ENCODE results near the gene RGL2.
"Not testable (repeated sequence)": the region's sequence is repeated elsewhere in the genome, so short reads cannot be mapped to it uniquely, and the experiment has no call there.

DNA sequence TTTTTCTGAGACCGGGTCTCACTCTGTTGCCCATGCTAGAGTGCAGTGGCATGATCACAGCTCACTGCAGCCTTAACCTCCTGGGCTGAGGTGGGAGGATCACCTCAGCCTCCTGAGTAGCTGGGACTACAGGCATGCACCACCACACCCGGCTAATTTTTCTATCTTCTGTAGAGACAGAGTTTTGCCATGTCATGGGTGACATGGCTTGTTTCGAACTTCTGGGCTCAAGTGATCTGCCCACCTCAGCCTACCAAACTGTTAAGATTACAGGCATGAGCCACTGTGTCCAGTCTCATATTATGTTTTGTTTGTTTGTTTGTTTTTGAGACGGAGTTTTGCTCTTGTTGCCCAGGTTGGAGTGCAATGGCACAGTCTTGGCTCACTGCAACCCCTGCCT lies 13.5 kb downstream of the RGL2 start:
- TF ChIP-seq, protein P1, sequence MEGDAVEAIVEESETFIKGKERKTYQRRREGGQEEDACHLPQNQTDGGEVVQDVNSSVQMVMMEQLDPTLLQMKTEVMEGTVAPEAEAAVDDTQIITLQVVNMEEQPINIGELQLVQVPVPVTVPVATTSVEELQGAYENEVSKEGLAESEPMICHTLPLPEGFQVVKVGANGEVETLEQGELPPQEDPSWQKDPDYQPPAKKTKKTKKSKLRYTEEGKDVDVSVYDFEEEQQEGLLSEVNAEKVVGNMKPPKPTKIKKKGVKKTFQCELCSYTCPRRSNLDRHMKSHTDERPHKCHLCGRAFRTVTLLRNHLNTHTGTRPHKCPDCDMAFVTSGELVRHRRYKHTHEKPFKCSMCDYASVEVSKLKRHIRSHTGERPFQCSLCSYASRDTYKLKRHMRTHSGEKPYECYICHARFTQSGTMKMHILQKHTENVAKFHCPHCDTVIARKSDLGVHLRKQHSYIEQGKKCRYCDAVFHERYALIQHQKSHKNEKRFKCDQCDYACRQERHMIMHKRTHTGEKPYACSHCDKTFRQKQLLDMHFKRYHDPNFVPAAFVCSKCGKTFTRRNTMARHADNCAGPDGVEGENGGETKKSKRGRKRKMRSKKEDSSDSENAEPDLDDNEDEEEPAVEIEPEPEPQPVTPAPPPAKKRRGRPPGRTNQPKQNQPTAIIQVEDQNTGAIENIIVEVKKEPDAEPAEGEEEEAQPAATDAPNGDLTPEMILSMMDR (IDR thresholded peaks at IDR 0.05), result not testable (repeated sequence)
- TF ChIP-seq POLR2A (IDR thresholded peaks at IDR 0.05), result not testable (repeated sequence)

Data from thyroid gland (tissue), 4 donors.